GM13977 (cell line): Measurements from ENCODE around the gene ZNF185.

Source experiments
- DNase-seq: peaks from one replicate; pipeline ENCODE4 v3.0.0; 2012; ENCODE audit warnings: low spot score
- CTCF ChIP-seq: IDR thresholded peaks from 2 replicates; pipeline ENCODE4 v1.5.1; 2012; ENCODE audit warnings: mild to moderate bottlenecking, control low read depth; ENCODE audit not compliant: insufficient read depth; ENCODE audit errors: extremely low read depth, missing control alignments
- in situ Hi-C: fragments of 300-500 bp; cut with MboI; formaldehyde crosslinking; loops from one replicate; pipeline ENCODE4 v1.12.0; 2022; ENCODE audit warnings: low sequenced_read_pairs, low pct_unique_long_range_greater_than_20kb, mixed read lengths, inconsistent platforms; ENCODE audit not compliant: unreplicated experiment

The ZNF185 gene

GRCh38 chrX:152943826-152944225 is 46.0 kb downstream of the ZNF185 start:
- TF ChIP-seq CTCF = no peak
- in situ Hi-C loops = no loop called here
- DNase-seq = no peak

GRCh38 chrX:152945021-152945979 is 47.4 kb downstream of the ZNF185 start:
- in situ Hi-C loops = no loop called here

GRCh38 chrX:152946681-152947080 is 48.8 kb downstream of the ZNF185 start:
- in situ Hi-C loops = no loop called here
- no peak for DNase-seq
- TF ChIP-seq CTCF = no peak

More at GRCh38 chrX:152945021-152945979, 47.4 kb downstream of the ZNF185 start:
- no peak for DNase-seq
- no peak for TF ChIP-seq CTCF
